T-cell (primary cell): ENCODE measurements around the gene ABCC10. TPM values are rescaled to one million over a fixed set of nuclear protein-coding genes. Genes with fewer than 3 reads are reported as not detected.

Source experiments
- ATAC-seq, 4 experiments: fragments of 200-7000 bp in 3 of 4; fragments of 150-1000 bp in 1 of 4; cut with Tn5 transposase; replicated peaks in 1 of 4; 1 replicate in 3 of 4; 2 replicates in 1 of 4; pipeline ENCODE4 v1.10.0; 2021; ENCODE audit warnings: moderate library complexity in 3 of 4, mild to moderate bottlenecking in 2 of 4, moderate number of reproducible peaks in 1 of 4
- CTCF ChIA-PET, 2 donors: fragments of 300-600 bp; sonication (Branson Sonifier 250); formaldehyde crosslinking; loops; one replicate each; lab custom pipeline; 2022; ENCODE audit warnings: antibody characterized with exemption in 2 of 2; lab: Charles Lee
- POLR2A ChIA-PET, 2 donors: fragments of 300-600 bp; sonication (Branson Sonifier 250); formaldehyde crosslinking; loops; one replicate each; lab custom pipeline; 2022; ENCODE audit warnings: antibody characterized with exemption in 2 of 2; lab: Charles Lee
- DNase-seq, 35 experiments: peaks; one replicate each; pipeline versions ENCODE4 v3.0.0 to v3.0.0-alpha.2; 2013 to 2023
- H3K27ac ChIP-seq: one replicate; pipeline ENCODE4 v1.5.1; 2013; ENCODE audit warnings: low read length
- H3K27me3 ChIP-seq, 2 experiments: replicated peaks in 1 of 2; 1 replicate in 1 of 2; 2 replicates in 1 of 2; pipeline versions ENCODE4 v1.6.1 to v1.7.0; 2013; ENCODE audit warnings: low read length in 1 of 2, mixed read lengths in 1 of 2; ENCODE audit not compliant: control insufficient read depth in 2 of 2, insufficient read depth in 2 of 2; ENCODE audit errors: extremely low read depth in 1 of 2
- H3K36me3 ChIP-seq, 2 donors: 1 replicate in 1 of 2; 2 replicates in 1 of 2; pipeline versions ENCODE4 v1.6.1 to v1.7.0; 2013; ENCODE audit warnings: low read length in 1 of 2; ENCODE audit not compliant: control insufficient read depth in 2 of 2, insufficient read depth in 1 of 2; ENCODE audit errors: extremely low read depth in 1 of 2
- H3K4me1 ChIP-seq, 2 experiments: 1 replicate in 1 of 2; 2 replicates in 1 of 2; pipeline versions ENCODE4 v1.6.1 to v1.7.0; 2013; ENCODE audit warnings: low read length in 2 of 2, mixed read lengths in 1 of 2; ENCODE audit not compliant: insufficient read depth in 2 of 2, control insufficient read depth in 1 of 2; ENCODE audit errors: extremely low read depth in 1 of 2
- H3K4me3 ChIP-seq, 2 donors: 1 replicate in 1 of 2; 2 replicates in 1 of 2; pipeline versions ENCODE4 v1.5.1 to v1.7.0; 2013; ENCODE audit warnings: mild to moderate bottlenecking in 2 of 2, low read length in 1 of 2, moderate library complexity in 1 of 2; ENCODE audit not compliant: control insufficient read depth in 1 of 2; ENCODE audit errors: extremely low read depth in 1 of 2
- H3K9me3 ChIP-seq: 2 replicates; pipeline ENCODE4 v1.7.0; 2013
- H3K27ac Mint-ChIP-seq, 2 donors: one replicate each; pipeline ENCODE4 v1.8.0; 2020 to 2021; ENCODE audit warnings: mild to moderate bottlenecking in 2 of 2, mixed read lengths in 2 of 2
- H3K27me3 Mint-ChIP-seq, 2 donors: one replicate each; pipeline ENCODE4 v1.8.0; 2021 to 2022; ENCODE audit warnings: mixed read lengths in 2 of 2
- H3K36me3 Mint-ChIP-seq: one replicate; pipeline ENCODE4 v1.8.0; 2021; ENCODE audit warnings: mixed read lengths
- H3K4me1 Mint-ChIP-seq, 3 donors: one replicate each; pipeline ENCODE4 v1.8.0; 2020 to 2022; ENCODE audit warnings: mixed read lengths in 3 of 3, mild to moderate bottlenecking in 1 of 3
- H3K4me3 Mint-ChIP-seq, 3 donors: one replicate each; pipeline ENCODE4 v1.8.0; 2020 to 2022; ENCODE audit warnings: mild to moderate bottlenecking in 3 of 3, mixed read lengths in 3 of 3, moderate library complexity in 3 of 3
- H3K9me3 Mint-ChIP-seq, 3 donors: one replicate each; pipeline ENCODE4 v1.8.0; 2020 to 2022; ENCODE audit warnings: mixed read lengths in 3 of 3
- WGBS: methylation state at CpG from one replicate; pipeline ENCODE4 v1.1.5; 2013; ENCODE audit warnings: missing lambda C conversion rate; ENCODE audit not compliant: insufficient coverage; 5-methylcytosine and 5-hydroxymethylcytosine counted together
- total RNA-seq, 35 experiments: library from RNA in 6 of 35; stranded (reverse) in 6 of 35; fragments of 120-200 nt in 1 of 35; gene quantifications; one replicate each; pipeline versions ENCODE4 v1.2.1 to v1.2.4 and lab custom pipeline; 2013 to 2026

ABCC10 gene
- total RNA-seq, 5 donors from 2014 or later (not counting 1 experiment from before 2014, with no cell fraction given) = 57.8 to 85.4 (median 75.5) TPM

- Mint-ChIP-seq H3K27me3 (no peaks in the 10 kb centered on the region), H3K4me3 (no peak overlapping the region), H3K36me3 (peaks cover 14% of the 10 kb centered on the region), H3K27ac (no peak overlapping the region), H3K4me1 (peaks cover 19 to 40% (median 27%) of the 10 kb centered on the region in 3 donors), H3K9me3 (no peaks in the 10 kb centered on the region)
- 91% methylated on average over 2 of the region's 4 CpGs for WGBS
- DNase-seq = no peak
- Histone ChIP-seq H3K9me3 (no peaks in the 10 kb centered on the region), H3K27me3 (no peaks in the 10 kb centered on the region), H3K4me3 (no peak overlapping the region), H3K27ac (no peak overlapping the region), H3K36me3 (peaks cover 0 to 22% of the 10 kb centered on the region in 2 donors), H3K4me1 (peaks cover 0 to 18% of the 10 kb centered on the region in 2 experiments)
- ChIA-PET POLR2A (no interaction called here), CTCF (interaction anchor here in 1 of 2 donors (0.7 kb wide), 1 partner anchor 18 kb away, joined by 3 read pairs; no protein-coding TSS in a partner anchor)
- ATAC-seq = no peak
Measured at GRCh38 chr6:43488667-43489276, 61.4 kb downstream of the ABCC10 start.

DNA sequence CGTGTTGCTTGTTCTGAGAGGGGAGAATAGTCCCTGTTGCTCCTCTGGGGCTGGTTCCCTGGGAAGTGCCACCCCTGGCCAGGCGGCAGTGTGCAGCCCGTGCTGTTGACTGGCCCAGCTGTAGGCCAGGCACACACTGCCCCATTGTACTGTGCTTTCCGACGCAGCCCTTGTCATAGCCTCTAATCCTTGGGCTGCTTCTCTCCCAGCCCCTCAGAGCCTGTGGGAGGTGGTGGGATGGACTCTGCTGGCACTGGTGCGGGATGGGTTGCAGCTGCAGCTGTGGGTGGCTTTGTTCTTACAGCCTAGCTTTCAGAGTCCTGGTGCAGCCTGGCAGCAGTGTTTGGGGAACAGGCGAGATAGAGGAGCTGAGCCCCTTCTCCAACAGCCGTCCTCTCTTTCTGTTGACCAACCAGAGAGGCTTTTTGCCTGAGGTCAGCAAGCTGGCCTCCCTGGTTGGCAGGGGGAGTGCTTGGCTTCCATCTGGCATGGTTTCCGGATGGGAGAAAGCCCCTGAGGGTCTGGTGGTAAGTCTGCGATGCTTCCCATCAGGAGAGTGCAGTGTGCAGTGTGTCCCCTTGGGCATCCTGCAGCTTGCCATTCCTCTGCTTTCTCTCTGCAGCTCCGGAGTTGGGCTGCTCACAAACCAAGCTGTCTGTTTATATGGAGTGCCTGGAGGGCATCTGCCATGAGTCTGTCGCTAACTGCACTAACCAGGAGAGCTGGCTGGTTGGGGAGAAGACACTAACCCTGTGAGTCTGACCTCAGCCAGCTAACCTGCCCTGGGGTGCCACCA lies 62.1 kb downstream of the ABCC10 start:
- peaks cover 25 to 47% (median 34%) of the 10 kb centered on the region in 3 donors for H3K4me1 Mint-ChIP-seq
- Histone ChIP-seq H3K27me3 (no peaks in the 10 kb centered on the region), H3K27ac (no peak overlapping the region), H3K9me3 (no peaks in the 10 kb centered on the region), H3K4me3 (no peak overlapping the region), H3K4me1 (peaks cover 0 to 25% of the 10 kb centered on the region in 2 experiments), H3K36me3 (peaks cover 0 to 22% of the 10 kb centered on the region in 2 donors)
- DNase-seq (no peak), ATAC-seq (no peak)
- POLR2A ChIA-PET = no interaction called here
- peaks cover 14% of the 10 kb centered on the region for H3K36me3 Mint-ChIP-seq
- CTCF ChIA-PET = interaction anchor here in 1 of 2 donors (0.6 to 0.7 kb wide), 2 partner anchors 8 to 17 kb away, joined by 3 to 7 read pairs; no protein-coding TSS in a partner anchor
- H3K4me3 Mint-ChIP-seq = no peak overlapping the region
- no peaks in the 10 kb centered on the region for H3K9me3 Mint-ChIP-seq
- no peaks in the 10 kb centered on the region for H3K27me3 Mint-ChIP-seq
- H3K27ac Mint-ChIP-seq = no peak overlapping the region
- 91% methylated on average over 8 of the region's 12 CpGs for WGBS

DNA sequence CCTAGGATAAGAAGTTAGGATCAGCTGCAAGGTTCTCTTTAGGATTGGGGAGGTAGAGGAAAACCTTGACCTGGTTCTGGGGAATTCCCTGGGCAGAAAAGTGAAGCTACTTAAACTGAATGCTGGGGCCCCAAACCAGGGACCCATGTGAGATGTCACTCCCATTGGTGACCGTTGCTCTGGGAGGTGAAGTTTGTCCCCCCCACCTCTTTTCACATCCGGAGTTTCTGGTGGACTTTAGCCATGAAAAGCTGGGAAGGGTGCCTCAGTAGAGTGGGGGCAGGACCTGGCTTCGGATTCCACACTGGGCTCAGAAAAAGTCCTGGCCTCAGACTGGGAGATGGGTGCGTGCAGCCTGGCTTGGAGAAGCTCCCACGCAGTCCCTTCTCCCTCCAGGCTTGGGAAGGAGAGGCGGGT lies 63.2 kb downstream of the ABCC10 start:
- ATAC-seq (no peak), DNase-seq (no peak)
- peaks cover 3 to 19% of the 10 kb centered on the region in 2 donors for H3K36me3 ChIP-seq
- Mint-ChIP-seq H3K9me3 (no peaks in the 10 kb centered on the region), H3K4me1 (peaks cover 31 to 53% (median 42%) of the 10 kb centered on the region in 3 donors), H3K4me3 (no peak overlapping the region), H3K27ac (no peak overlapping the region), H3K27me3 (no peaks in the 10 kb centered on the region), H3K36me3 (peaks cover 9% of the 10 kb centered on the region)
- H3K9me3 ChIP-seq = no peaks in the 10 kb centered on the region
- no peaks in the 10 kb centered on the region for H3K27me3 ChIP-seq
- no peak overlapping the region for H3K4me3 ChIP-seq
- ChIA-PET CTCF (no interaction called here), POLR2A (no interaction called here)
- H3K27ac ChIP-seq = no peak overlapping the region
- WGBS = 93% methylated on average over 3 of the region's 6 CpGs
- H3K4me1 ChIP-seq = peaks cover 4 to 35% of the 10 kb centered on the region in 2 experiments

DNA sequence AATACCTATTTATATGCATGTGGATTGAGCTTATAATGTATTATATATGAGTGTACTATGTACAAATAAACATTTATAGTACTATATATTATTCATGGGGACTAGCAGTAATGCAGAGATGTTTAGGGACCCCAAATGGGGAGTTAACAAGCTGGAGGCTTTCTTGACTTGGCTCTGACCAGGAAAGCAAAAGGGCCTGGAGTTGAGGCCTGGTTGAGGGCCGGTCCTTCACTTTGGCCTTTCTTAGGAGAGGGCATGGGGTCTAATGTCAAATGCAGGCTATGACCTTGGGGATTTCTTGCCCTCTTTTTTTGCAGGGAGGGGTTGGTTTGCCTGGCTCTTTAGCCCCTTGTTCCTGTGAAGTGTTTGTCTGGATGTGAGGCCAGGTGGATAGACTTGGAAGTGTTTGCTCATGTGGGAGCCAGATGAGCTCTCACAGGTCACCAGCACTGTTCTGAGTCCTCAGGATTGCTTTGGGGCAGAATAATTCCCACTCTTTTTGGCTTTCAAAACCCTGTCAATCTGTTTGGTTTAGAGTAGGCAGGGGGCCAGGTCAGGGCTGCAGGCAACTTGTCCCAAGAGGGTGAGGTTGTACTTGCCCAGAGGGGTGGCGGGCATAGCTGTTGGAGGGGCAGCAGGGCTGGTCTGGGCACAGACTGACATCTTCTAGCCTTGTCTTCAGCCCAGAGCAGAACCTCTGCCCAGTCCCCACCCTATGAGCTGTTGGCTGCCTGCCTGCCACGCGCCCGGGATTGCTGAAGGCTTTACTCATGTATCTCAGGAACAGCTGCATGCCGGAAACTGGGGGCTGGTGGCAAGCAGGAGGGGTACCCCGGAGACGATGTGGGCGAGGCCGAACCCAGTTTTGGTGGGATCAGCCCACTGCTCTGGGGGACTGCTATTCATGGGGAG lies 64.7 kb downstream of the ABCC10 start:
- Mint-ChIP-seq H3K36me3 (peaks cover 9% of the 10 kb centered on the region), H3K27ac (no peak overlapping the region), H3K4me3 (no peak overlapping the region), H3K9me3 (no peaks in the 10 kb centered on the region), H3K27me3 (no peaks in the 10 kb centered on the region), H3K4me1 (peaks cover 36 to 56% (median 43%) of the 10 kb centered on the region in 3 donors)
- 100% methylated on average over 10 of the region's 10 CpGs for WGBS
- Histone ChIP-seq H3K27ac (no peak overlapping the region), H3K9me3 (no peaks in the 10 kb centered on the region), H3K4me3 (no peak overlapping the region), H3K27me3 (no peaks in the 10 kb centered on the region), H3K4me1 (peaks cover 4 to 44% of the 10 kb centered on the region in 2 experiments), H3K36me3 (peaks cover 3 to 15% of the 10 kb centered on the region in 2 donors)
- POLR2A ChIA-PET = interaction anchor here in 1 of 2 donors (1.3 kb wide), 1 partner anchor 14 kb away, joined by 3 read pairs; no protein-coding TSS in a partner anchor
- no peak for ATAC-seq
- CTCF ChIA-PET = interaction anchor here in 1 of 2 donors (0.6 to 1.2 kb wide), 2 partner anchors 11 to 57 kb away, joined by 3 to 4 read pairs; no protein-coding TSS in a partner anchor
- no peak for DNase-seq

DNA sequence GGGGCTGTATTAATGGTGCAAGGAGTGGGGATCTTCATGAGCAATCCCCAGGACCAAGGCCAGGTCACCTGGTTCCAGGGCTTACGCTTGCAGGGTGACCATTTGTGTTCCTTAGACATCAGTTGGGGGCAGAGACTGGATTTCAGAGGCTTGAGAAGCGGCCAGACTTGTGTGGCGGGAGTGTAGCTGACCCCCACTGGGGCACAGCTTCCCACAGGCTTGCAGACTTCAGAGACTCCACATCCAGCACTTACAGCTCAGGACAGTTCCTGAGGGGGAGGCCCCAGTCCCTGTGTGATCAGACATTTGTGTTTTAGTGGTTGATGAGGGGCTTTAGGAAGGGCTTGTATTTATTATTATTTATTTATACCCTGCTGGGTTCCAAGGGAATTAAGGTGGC lies 65.3 kb downstream of the ABCC10 start:
- WGBS = 100% methylated on average over 1 of the region's 3 CpGs
- POLR2A ChIA-PET = interaction anchor here in 1 of 2 donors (1.3 kb wide), 1 partner anchor 15 kb away, joined by 3 read pairs; no protein-coding TSS in a partner anchor
- DNase-seq = no peak
- Mint-ChIP-seq H3K9me3 (no peaks in the 10 kb centered on the region), H3K36me3 (peaks cover 9% of the 10 kb centered on the region), H3K4me3 (no peak overlapping the region), H3K4me1 (peaks cover 36 to 56% (median 43%) of the 10 kb centered on the region in 3 donors), H3K27me3 (no peaks in the 10 kb centered on the region), H3K27ac (no peak overlapping the region)
- Histone ChIP-seq H3K27me3 (no peaks in the 10 kb centered on the region), H3K4me1 (peaks cover 4 to 44% of the 10 kb centered on the region in 2 experiments), H3K4me3 (no peak overlapping the region), H3K36me3 (peaks cover 3 to 16% of the 10 kb centered on the region in 2 donors), H3K9me3 (no peaks in the 10 kb centered on the region), H3K27ac (no peak overlapping the region)
- CTCF ChIA-PET = interaction anchor here (0.6 to 1.6 kb wide), 4 partner anchors 12 to 65 kb away, joined by 3 to 4 read pairs (median 3); no protein-coding TSS in a partner anchor
- ATAC-seq = no peak
